IMR-90 (cell line): Measurements from ENCODE around the gene TSPEAR. TPM values are rescaled to one million over a fixed set of nuclear protein-coding genes. Genes with fewer than 3 reads are reported as not detected.

Source experiments
- ATAC-seq: fragments of 200-7000 bp; cut with Tn5 transposase; 2 replicates; pipeline ENCODE4 v1.9.1; 2020; ENCODE audit warnings: low read depth, mild to moderate bottlenecking, moderate library complexity
- BruUV-seq: library from RNA; stranded (reverse); fragments of 400-500 nt; replicated peaks from 2 replicates; lab custom pipeline; 2021; lab: Mats Ljungman, UMichigan
- CTCF ChIA-PET: fragments of 300-600 bp; formaldehyde crosslinking; extraction: SDS; loops from one replicate; lab custom pipeline; 2021; ENCODE audit warnings: antibody characterized with exemption; lab: Yijun Ruan, JAX
- POLR2A ChIA-PET: fragments of 300-600 bp; sonication (Branson Sonifier 250); formaldehyde crosslinking; loops from one replicate; lab custom pipeline; 2022; ENCODE audit warnings: antibody characterized with exemption; ENCODE audit not compliant: unreplicated experiment; lab: Charles Lee
- DNase-seq: peaks from one replicate; pipeline ENCODE4 v3.0.0; 2013
- H2AFZ ChIP-seq: replicated peaks from 2 replicates; pipeline ENCODE3; 2013; ENCODE audit warnings: low read length, mild to moderate bottlenecking; ENCODE audit not compliant: poor library complexity
- H2AK5ac ChIP-seq: 2 replicates; pipeline ENCODE4 v1.6.1; 2013; ENCODE audit warnings: low read depth, low read length, inconsistent platforms
- H2AK9ac ChIP-seq: replicated peaks from 2 replicates; pipeline ENCODE3; 2013; ENCODE audit warnings: mild to moderate bottlenecking, low read depth, low read length, moderate library complexity; ENCODE audit not compliant: poor library complexity
- H2BK120ac ChIP-seq: 2 replicates; pipeline ENCODE4 v1.6.1; 2013; ENCODE audit warnings: low read depth, low read length, inconsistent platforms
- H2BK15ac ChIP-seq: 3 replicates; pipeline ENCODE4 v1.6.1; 2013; ENCODE audit warnings: low read depth, low read length, inconsistent platforms
- H2BK20ac ChIP-seq: 2 replicates; pipeline ENCODE4 v1.6.1; 2013; ENCODE audit warnings: low read depth, mild to moderate bottlenecking, inconsistent platforms, low read length, moderate library complexity
- H2BK5ac ChIP-seq: 2 replicates; pipeline ENCODE4 v1.6.1; 2013; ENCODE audit warnings: mild to moderate bottlenecking, low read depth, low read length, inconsistent platforms; ENCODE audit not compliant: poor library complexity, severe bottlenecking
- H3K14ac ChIP-seq: replicated peaks from 2 replicates; pipeline ENCODE4 v1.6.1; 2013; ENCODE audit warnings: low read depth, low read length, inconsistent platforms
- H3K18ac ChIP-seq: 2 replicates; pipeline ENCODE4 v1.6.1; 2013; ENCODE audit warnings: low read depth, low read length, control low read depth
- H3K23ac ChIP-seq: 2 replicates; pipeline ENCODE4 v1.6.1; 2013; ENCODE audit warnings: low read depth, low read length, inconsistent platforms
- H3K27ac ChIP-seq: 2 replicates; pipeline ENCODE4 v1.5.1; 2013; ENCODE audit warnings: mild to moderate bottlenecking, control low read depth, low read length; ENCODE audit not compliant: insufficient read depth
- H3K27me3 ChIP-seq: 2 replicates; pipeline ENCODE4 v1.6.1; 2013; ENCODE audit warnings: low read length; ENCODE audit not compliant: control insufficient read depth, insufficient read depth
- H3K36me3 ChIP-seq: 2 replicates; pipeline ENCODE4 v1.6.1; 2013; ENCODE audit warnings: low read length, mixed read lengths; ENCODE audit not compliant: control insufficient read depth, insufficient read depth
- H3K4ac ChIP-seq: 2 replicates; pipeline ENCODE4 v1.6.1; 2013; ENCODE audit warnings: low read depth, low read length, inconsistent platforms
- H3K4me1 ChIP-seq: 2 replicates; pipeline ENCODE4 v1.6.1; 2013; ENCODE audit warnings: low read length, mixed read lengths; ENCODE audit not compliant: control insufficient read depth, insufficient read depth
- H3K4me2 ChIP-seq: 2 replicates; pipeline ENCODE4 v1.6.1; 2013; ENCODE audit warnings: low read depth, mild to moderate bottlenecking, control low read depth, low read length, moderate library complexity
- H3K4me3 ChIP-seq: 2 replicates; pipeline ENCODE4 v1.5.1; 2013; ENCODE audit warnings: low read depth, mild to moderate bottlenecking, control low read depth, low read length, moderate library complexity; ENCODE audit not compliant: insufficient read depth
- H3K56ac ChIP-seq: 2 replicates; pipeline ENCODE4 v1.6.1; 2013; ENCODE audit warnings: low read length, inconsistent platforms; ENCODE audit not compliant: insufficient read depth; ENCODE audit errors: extremely low read depth
- H3K79me1 ChIP-seq, 2 experiments: 2 replicates each; pipeline ENCODE4 v1.6.1; 2013; ENCODE audit warnings: low read length in 2 of 2, inconsistent platforms in 1 of 2, low read depth in 1 of 2
- H3K9ac ChIP-seq: 2 replicates; pipeline ENCODE4 v1.6.1; 2013; ENCODE audit warnings: low read depth, low read length, control low read depth
- H3K9me1 ChIP-seq: 2 replicates; pipeline ENCODE4 v1.6.1; 2013; ENCODE audit warnings: low read length, inconsistent platforms; ENCODE audit not compliant: insufficient read depth
- H3K9me3 ChIP-seq: 2 replicates; pipeline ENCODE4 v1.6.1; 2013; ENCODE audit warnings: low read length; ENCODE audit not compliant: control insufficient read depth, insufficient read depth
- H4K20me1 ChIP-seq: 2 replicates; pipeline ENCODE4 v1.6.1; 2013; ENCODE audit warnings: low read length, inconsistent platforms; ENCODE audit not compliant: insufficient read depth
- H4K5ac ChIP-seq: 2 replicates; pipeline ENCODE4 v1.6.1; 2013; ENCODE audit warnings: mild to moderate bottlenecking, low read depth, low read length, control low read depth
- H4K8ac ChIP-seq, 2 experiments: 2 replicates each; pipeline ENCODE4 v1.6.1; 2013; ENCODE audit warnings: low read depth in 2 of 2, low read length in 2 of 2, control low read depth in 1 of 2, inconsistent platforms in 1 of 2
- H4K91ac ChIP-seq: 2 replicates; pipeline ENCODE4 v1.6.1; 2013; ENCODE audit warnings: low read depth, low read length, inconsistent platforms; ENCODE audit not compliant: insufficient read depth
- BHLHE40 ChIP-seq: fragments of 150-350 bp; IDR thresholded peaks from 2 replicates; pipeline ENCODE4 v1.6.1; 2016; ENCODE audit warnings: mild to moderate bottlenecking, low read depth, low read length
- CEBPB ChIP-seq: IDR thresholded peaks from 2 replicates; pipeline ENCODE4 v1.6.1; 2012; ENCODE audit warnings: low read depth, low read length, improper control_type of control experiment
- CHD1 ChIP-seq: IDR thresholded peaks from 2 replicates; pipeline ENCODE4 v1.6.1; 2012; ENCODE audit warnings: low read depth, low read length, improper control_type of control experiment
- CTCF ChIP-seq: conservative IDR thresholded peaks from 2 replicates; pipeline ENCODE4 v1.5.1; 2012; ENCODE audit warnings: mild to moderate bottlenecking, low read depth, low read length, improper control_type of control experiment
- ELK1 ChIP-seq: fragments of 150-350 bp; IDR thresholded peaks from 2 replicates; pipeline ENCODE4 v1.6.1; 2016; ENCODE audit warnings: low read depth, mild to moderate bottlenecking, low read length, moderate library complexity, borderline replicate concordance
- FOS ChIP-seq: fragments of 150-350 bp; IDR thresholded peaks from 2 replicates; pipeline ENCODE4 v1.6.1; 2016; ENCODE audit warnings: low read depth, low read length
- MAFK ChIP-seq: IDR thresholded peaks from 2 replicates; pipeline ENCODE4 v1.6.1; 2012; ENCODE audit warnings: low read depth, low read length, improper control_type of control experiment
- MAZ ChIP-seq: IDR thresholded peaks from 2 replicates; pipeline ENCODE4 v1.6.1; 2012; ENCODE audit warnings: low read depth, mild to moderate bottlenecking, low read length, improper control_type of control experiment, moderate library complexity, borderline replicate concordance
- MXI1 ChIP-seq: IDR thresholded peaks from 2 replicates; pipeline ENCODE4 v1.6.1; 2012; ENCODE audit warnings: low read depth, mild to moderate bottlenecking, low read length, moderate library complexity, borderline replicate concordance
- NFE2L2 ChIP-seq: fragments of 150-350 bp; IDR thresholded peaks from 2 replicates; pipeline ENCODE4 v1.6.1; 2016; ENCODE audit warnings: low read depth, mild to moderate bottlenecking, low read length
- RAD21 ChIP-seq: IDR thresholded peaks from 2 replicates; pipeline ENCODE4 v1.6.1; 2012; ENCODE audit warnings: low read length, improper control_type of control experiment
- RCOR1 ChIP-seq: IDR thresholded peaks from 2 replicates; pipeline ENCODE4 v1.6.1; 2012; ENCODE audit warnings: mild to moderate bottlenecking, low read length, improper control_type of control experiment; ENCODE audit not compliant: insufficient replicate concordance
- RFX5 ChIP-seq: IDR thresholded peaks from 2 replicates; pipeline ENCODE4 v1.8.0; 2012; ENCODE audit warnings: low read depth, mild to moderate bottlenecking, low read length, moderate library complexity
- SMC3 ChIP-seq: fragments of 150-350 bp; IDR thresholded peaks from 2 replicates; pipeline ENCODE4 v1.6.1; 2016; ENCODE audit warnings: low read depth, mild to moderate bottlenecking, antibody characterized with exemption, low read length, moderate library complexity
- USF2 ChIP-seq: fragments of 150-350 bp; IDR thresholded peaks from 2 replicates; pipeline ENCODE4 v1.6.1; 2017; ENCODE audit warnings: mild to moderate bottlenecking, antibody characterized with exemption, low read length, low read depth
- WGBS, 2 experiments: methylation state at CpG; one replicate each; pipeline versions ENCODE4 v1.1.5 to v1.1.7; 2013; ENCODE audit warnings: missing lambda C conversion rate in 2 of 2; ENCODE audit not compliant: insufficient read length in 1 of 2; ENCODE audit errors: extremely low coverage in 2 of 2; 5-methylcytosine and 5-hydroxymethylcytosine counted together
- dilution Hi-C: fragments of 300-500 bp; cut with HindIII; formaldehyde crosslinking; loops from one replicate; pipeline ENCODE4 v1.14.3; 2018; ENCODE audit warnings: low sequenced_read_pairs; ENCODE audit not compliant: unreplicated experiment
- in situ Hi-C: fragments of 300-500 bp; cut with MboI; formaldehyde crosslinking; loops from 3 replicates; pipeline ENCODE4 v1.14.3; 2019; ENCODE audit warnings: low sequenced_read_pairs, inconsistent platforms, mixed read lengths
- intact Hi-C: fragments of 100-400 bp; cut with micrococcal nuclease; formaldehyde crosslinking; loops from 2 replicates; pipeline ENCODE4 v1.10.0; 2022
- polyA plus RNA-seq, 3 experiments: library from polyadenylated mRNA; depleted of rRNA; stranded (reverse); fragments of >200 nt; gene quantifications; 2 replicates each; pipeline ENCODE4 v1.2.3, GENCODE V29; 2012; ENCODE audit warnings: low replicate concordance in 1 of 3
- total RNA-seq: library from RNA; depleted of rRNA; stranded (reverse); fragments of >200 nt; gene quantifications from 2 replicates; pipeline ENCODE4 v1.2.3, GENCODE V29; 2012

The TSPEAR gene
- total and polyA plus RNA-seq, 2 of the 4 experiments (the other 2 are of a cell fraction) = not detected

DNA sequence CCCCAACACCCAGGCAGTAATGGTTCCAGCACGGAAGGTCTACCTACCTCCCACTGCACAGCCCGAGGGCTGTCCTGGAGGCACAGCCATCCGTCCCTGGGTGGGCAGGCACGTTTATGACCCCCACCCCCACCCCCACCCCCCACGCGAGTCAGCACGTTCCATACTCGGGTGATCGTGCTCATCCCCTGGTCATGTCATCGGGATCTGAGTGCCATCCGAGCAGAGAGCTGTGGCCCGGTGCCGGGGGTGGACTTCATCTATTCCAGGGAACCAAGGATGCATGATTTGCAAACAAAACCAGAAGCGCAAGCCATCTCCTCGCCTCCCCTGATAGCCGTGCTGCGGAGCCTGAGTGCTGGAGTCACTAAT is 1.1 kb downstream of the TSPEAR start:
- Histone ChIP-seq H2BK120ac (no peak overlapping the region), H2AK5ac (no peak overlapping the region), H3K36me3 (no peaks in the 10 kb centered on the region), H3K23ac (no peak overlapping the region), H3K9me1 (no peaks in the 10 kb centered on the region), H3K79me1 (no peaks in the 10 kb centered on the region), H2AK9ac (no peak overlapping the region), H4K91ac (no peak overlapping the region), H3K9ac (no peak overlapping the region), H3K4me2 (no peak overlapping the region), H3K14ac (no peak overlapping the region), H3K4me1 (peaks cover 1% of the 10 kb centered on the region; the same call in 1 of the 2 replicates), H2BK15ac (no peak overlapping the region), H4K20me1 (no peaks in the 10 kb centered on the region), H3K27ac (no peak overlapping the region), H2AFZ (no peak overlapping the region), H2BK20ac (no peak overlapping the region), H4K8ac (no peak overlapping the region), H4K5ac (no peak overlapping the region), H3K4me3 (no peak overlapping the region), H3K9me3 (peaks cover 6% of the 10 kb centered on the region; the same call in 1 of the 2 replicates), H3K56ac (no peak overlapping the region), H3K18ac (no peak overlapping the region), H2BK5ac (no peak overlapping the region), H3K27me3 (peaks cover 82% of the 10 kb centered on the region), H3K4ac (no peak overlapping the region)
- ChIA-PET CTCF (interaction anchor here (0.6 kb wide), 1 partner anchor 9 kb away, joined by 5 read pairs; no protein-coding TSS in a partner anchor), POLR2A (no interaction called here)
- no peak for TF ChIP-seq MAZ
- TF ChIP-seq NFE2L2 = no peak
- TF ChIP-seq RCOR1 = no peak
- TF ChIP-seq CHD1 = no peak
- TF ChIP-seq ELK1 = no peak
- no peak for TF ChIP-seq MAFK
- TF ChIP-seq FOS = no peak
- no peak for TF ChIP-seq MXI1
- TF ChIP-seq RAD21 = no peak
- TF ChIP-seq RFX5 = no peak
- TF ChIP-seq SMC3 = no peak
- no peak for TF ChIP-seq BHLHE40
- TF ChIP-seq CTCF = no peak
- no peak for TF ChIP-seq USF2
- TF ChIP-seq CEBPB = no peak
- 0% methylated on average over 8 of the region's 17 CpGs; no CpG with 5 or more reads in 1 of the 2 experiments for WGBS, 2 experiments
- no peak for ATAC-seq
- intact Hi-C loops (loop anchor here (10.0 kb wide), 1 partner anchor 55 kb away; the partner anchor contains the start of genes KRTAP12-3 and KRTAP12-4), dilution Hi-C loops (no loop called here), in situ Hi-C loops (no loop called here)
- BruUV-seq = no TSS peak
- DNase-seq = no peak
